ENCODE data around the gene SLC7A8. TPM values are rescaled to one million over a fixed set of nuclear protein-coding genes. Genes with fewer than 3 reads are reported as not detected.

Gene SLC7A8
- polyA plus RNA-seq, 1 donor (not counting 4 experiments of a cell fraction or from before 2014, with no cell fraction given), result 29.1 TPM

- no peaks in the 10 kb centered on the region for H3K79me2 ChIP-seq (ENCODE audit: control insufficient read depth, insufficient read depth, low read length)
- no peak for DNase-seq (ENCODE audit: low read depth, low spot score)
- no peaks in the 10 kb centered on the region for H3K36me3 ChIP-seq (ENCODE audit: control insufficient read depth in 2 of 2, extremely low read depth in 1 of 2, insufficient read depth in 2 of 2, low read length in 2 of 2)
- H3K9ac ChIP-seq (ENCODE audit: control insufficient read depth, extremely low read depth, insufficient read depth, low read length), result no peak overlapping the region
- no peak overlapping the region for H3K4me2 ChIP-seq (ENCODE audit: control insufficient read depth, extremely low read depth, insufficient read depth, low read depth, low read length)
- H3K27ac ChIP-seq (ENCODE audit: control insufficient read depth, insufficient read depth, low read length), result no peak overlapping the region
- no peaks in the 10 kb centered on the region for H4K20me1 ChIP-seq (ENCODE audit: control insufficient read depth, extremely low read depth, insufficient read depth, low read length)
- no peak for FAIRE-seq
- TF ChIP-seq EZH2 (IDR thresholded peaks at IDR 0.05; ENCODE audit: low read length), result no peak
- no peak for TF ChIP-seq CTCF (optimal IDR thresholded peaks at IDR 0.05 in 1 of 3, IDR thresholded peaks at IDR 0.05 in 1 of 3, conservative IDR thresholded peaks at IDR 0.05 in 1 of 3; ENCODE audit: extremely low read depth in 1 of 3, insufficient read depth in 2 of 3, low read length in 3 of 3)
- H3K9me1 ChIP-seq (ENCODE audit: control insufficient read depth, extremely low read depth, insufficient read depth, low read length), result no peaks in the 10 kb centered on the region
- no peaks in the 10 kb centered on the region for H3K27me3 ChIP-seq (ENCODE audit: control insufficient read depth, extremely low read depth, insufficient read depth, low read length)
- dilution Hi-C loops (cut with MboI; ENCODE audit: extremely low pct_ligation_motif_present, low sequenced_read_pairs), result no loop called here
- H2AFZ ChIP-seq (ENCODE audit: control insufficient read depth, low read length), result no peak overlapping the region
- H3K9me3 ChIP-seq (ENCODE audit: control insufficient read depth, low read depth, low read length), result no peaks in the 10 kb centered on the region
- peaks cover 7% of the 10 kb centered on the region for H3K4me1 ChIP-seq (ENCODE audit: control insufficient read depth, extremely low read depth, insufficient read depth, low read length)
- H3K4me3 ChIP-seq (ENCODE audit: control insufficient read depth in 2 of 3, extremely low read depth in 1 of 3, insufficient read depth in 2 of 3, low read depth in 1 of 3, low read length in 3 of 3), result no peak overlapping the region
These were observed 32.0 kb upstream of the SLC7A8 start for GRCh38 chr14:23215421-23215820.

GRCh38 chr14:23209651-23210423 lies 26.4 kb upstream of the SLC7A8 start:
- H3K27me3 ChIP-seq (ENCODE audit: control insufficient read depth, extremely low read depth, insufficient read depth, low read length), result no peaks in the 10 kb centered on the region
- no peak overlapping the region for H2AFZ ChIP-seq (ENCODE audit: control insufficient read depth, low read length)
- H3K9me3 ChIP-seq (ENCODE audit: control insufficient read depth, low read depth, low read length), result no peaks in the 10 kb centered on the region
- no peaks in the 10 kb centered on the region for H3K36me3 ChIP-seq (ENCODE audit: control insufficient read depth in 2 of 2, extremely low read depth in 1 of 2, insufficient read depth in 2 of 2, low read length in 2 of 2)
- no peaks in the 10 kb centered on the region for H4K20me1 ChIP-seq (ENCODE audit: control insufficient read depth, extremely low read depth, insufficient read depth, low read length)
- FAIRE-seq (no peak), DNase-seq (ENCODE audit: low read depth, low spot score) (no peak)
- no peaks in the 10 kb centered on the region for H3K79me2 ChIP-seq (ENCODE audit: control insufficient read depth, insufficient read depth, low read length)
- H3K4me2 ChIP-seq (ENCODE audit: control insufficient read depth, extremely low read depth, insufficient read depth, low read depth, low read length), result no peak overlapping the region
- no peak overlapping the region for H3K9ac ChIP-seq (ENCODE audit: control insufficient read depth, extremely low read depth, insufficient read depth, low read length)
- no peaks in the 10 kb centered on the region for H3K9me1 ChIP-seq (ENCODE audit: control insufficient read depth, extremely low read depth, insufficient read depth, low read length)
- H3K4me1 ChIP-seq (ENCODE audit: control insufficient read depth, extremely low read depth, insufficient read depth, low read length), result no peaks in the 10 kb centered on the region
- TF ChIP-seq EZH2 (IDR thresholded peaks at IDR 0.05; ENCODE audit: low read length) (no peak), CTCF (optimal IDR thresholded peaks at IDR 0.05 in 1 of 3, IDR thresholded peaks at IDR 0.05 in 1 of 3, conservative IDR thresholded peaks at IDR 0.05 in 1 of 3; ENCODE audit: extremely low read depth in 1 of 3, insufficient read depth in 2 of 3, low read length in 3 of 3) (no peak)
- H3K4me3 ChIP-seq (ENCODE audit: control insufficient read depth in 2 of 3, extremely low read depth in 1 of 3, insufficient read depth in 2 of 3, low read depth in 1 of 3, low read length in 3 of 3), result no peak overlapping the region
- dilution Hi-C loops (cut with MboI; ENCODE audit: extremely low pct_ligation_motif_present, low sequenced_read_pairs), result no loop called here
- H3K27ac ChIP-seq (ENCODE audit: control insufficient read depth, insufficient read depth, low read length), result no peak overlapping the region

Data from keratinocyte (primary cell).